HepG2 (cell line): ENCODE data around the gene ZNF655. TPM values are rescaled to one million over a fixed set of nuclear protein-coding genes. Genes with fewer than 3 reads are reported as not detected.

Source experiments
- AHDC1 ChIP-seq: sonication (generic); formaldehyde crosslinking; IDR thresholded peaks from 2 replicates; pipeline ENCODE4 v1.5.1; 2020; ENCODE audit warnings: mild to moderate bottlenecking, missing genetic modification reagents, borderline replicate concordance
- FOSL2 ChIP-seq: sonication (generic); formaldehyde crosslinking; IDR thresholded peaks from 2 replicates; pipeline ENCODE4 v1.4.0; 2020; ENCODE audit warnings: missing genetic modification reagents
- GABPB1 ChIP-seq: IDR thresholded peaks from 2 replicates; pipeline ENCODE4 v1.6.1; 2016; ENCODE audit warnings: mild to moderate bottlenecking, missing genetic modification reagents, moderate library complexity, missing compliant biosample characterization
- GATAD2A ChIP-seq: IDR thresholded peaks from 2 replicates; pipeline ENCODE4 v1.6.1; 2016
- HMGA1 ChIP-seq: sonication (generic); formaldehyde crosslinking; conservative IDR thresholded peaks from 2 replicates; pipeline ENCODE4 v1.4.0; 2020; ENCODE audit warnings: missing genetic modification reagents
- HNF4A ChIP-seq: sonication (generic); formaldehyde crosslinking; IDR thresholded peaks from 2 replicates; pipeline ENCODE4 v1.4.0; 2020; ENCODE audit warnings: missing genetic modification reagents
- HNF4G ChIP-seq, 2 experiments: sonication (generic) in 1 of 2; formaldehyde crosslinking in 1 of 2; IDR thresholded peaks; 2 replicates each; pipeline versions ENCODE4 v1.4.0 to v1.6.1; 2011 to 2020; ENCODE audit warnings: borderline replicate concordance in 2 of 2, low read depth in 2 of 2, mild to moderate bottlenecking in 2 of 2, low read length in 1 of 2, missing genetic modification reagents in 1 of 2, moderate library complexity in 1 of 2
- PATZ1 ChIP-seq: sonication (generic); formaldehyde crosslinking; IDR thresholded peaks from 2 replicates; pipeline ENCODE4 v1.4.0; 2020; ENCODE audit warnings: missing genetic modification reagents
- SALL1 ChIP-seq: sonication (generic); formaldehyde crosslinking; IDR thresholded peaks from 2 replicates; pipeline ENCODE4 v1.8.0; 2022; ENCODE audit warnings: mild to moderate bottlenecking, missing genetic modification reagents
- SPEN ChIP-seq: sonication (generic); formaldehyde crosslinking; IDR thresholded peaks from 2 replicates; pipeline ENCODE4 v1.5.1; 2020; ENCODE audit warnings: low read depth, mild to moderate bottlenecking, missing genetic modification reagents
- TARDBP ChIP-seq: sonication (generic); formaldehyde crosslinking; IDR thresholded peaks from 2 replicates; pipeline ENCODE4 v1.8.0; 2022; ENCODE audit warnings: mild to moderate bottlenecking, missing genetic modification reagents
- TFAP4 ChIP-seq: sonication (generic); IDR thresholded peaks from 2 replicates; pipeline ENCODE4 v1.6.1; 2016; ENCODE audit warnings: low read depth, borderline replicate concordance
- ZHX2 ChIP-seq, 2 experiments: sonication (generic) in 1 of 2; formaldehyde crosslinking in 1 of 2; IDR thresholded peaks; 2 replicates each; pipeline versions ENCODE4 v1.6.1 to v1.9.0; 2014 to 2022; ENCODE audit warnings: antibody characterized with exemption in 1 of 2, borderline replicate concordance in 1 of 2, inconsistent platforms in 1 of 2, low read depth in 1 of 2, missing genetic modification reagents in 1 of 2
- ZNF430 ChIP-seq: sonication (generic); formaldehyde crosslinking; IDR thresholded peaks from 2 replicates; pipeline ENCODE4 v1.9.0; 2021; ENCODE audit warnings: mild to moderate bottlenecking, missing genetic modification reagents
- polyA plus RNA-seq, 8 experiments: library from polyadenylated mRNA; depleted of rRNA in 3 of 8; stranded (reverse) in 7 of 8; unstranded in 1 of 8; fragments of >200 nt; fragmentation: Illumina TruSeq in 4 of 8; extraction: Trizol in 4 of 8; gene quantifications; 2 replicates each; pipeline versions ENCODE4 v1.2.1 to v1.2.3, GENCODE V29; 2011 to 2016; ENCODE audit warnings: low read depth in 4 of 8, missing spikeins in 1 of 8, mixed read lengths in 1 of 8; ENCODE audit not compliant: insufficient read depth in 1 of 8
- total RNA-seq, 5 experiments: library from RNA; depleted of rRNA; stranded (reverse); fragments of >200 nt; fragmentation: Illumina TruSeq; extraction: Trizol; gene quantifications; 2 replicates each; pipeline ENCODE4 v1.2.3, GENCODE V29; 2016; ENCODE audit warnings: low read depth in 1 of 5

The ZNF655 gene
- total and polyA plus RNA-seq, 2 of the 13 experiments (the other 11 are each of a cell fraction or from before 2014, with no cell fraction given) = 53.4 to 75.6 TPM

GRCh38 chr7:99606531-99606930 is 48.1 kb downstream of the ZNF655 start (continued):
- TF ChIP-seq TFAP4 (peak; percentile 1; the same call in 1 of the 2 replicates), ZHX2 (IDR thresholded peaks at IDR 0.05; ENCODE audit: low read depth) (peak; percentile 15; the same call in 1 of the 2 replicates), ZHX2 (CRISPR knock-in tag; IDR thresholded peaks at IDR 0.05; ENCODE audit: borderline replicate concordance) (no peak), PATZ1 (peak; percentile 64; the same call in 1 of the 2 replicates), ZNF430 (0 out of 2 replicates have a peak, but pooled peaks have one; percentile 19), GATAD2A (CRISPR knock-in tag) (0 out of 2 replicates have a peak, but pooled peaks have one; percentile 17), HNF4A (CRISPR knock-in tag) (peak; percentile 69), SPEN (peak; percentile 29; the same call in 1 of the 2 replicates), AHDC1 (CRISPR knock-in tag) (no peak), SALL1 (CRISPR knock-in tag) (peak; percentile 65), HMGA1 (CRISPR knock-in tag) (no peak), GABPB1 (CRISPR knock-in tag) (peak; percentile 26; the same call in 1 of the 2 replicates), FOSL2 (CRISPR knock-in tag) (0 out of 2 replicates have a peak, but pooled peaks have one; percentile 21), HNF4G (IDR thresholded peaks at IDR 0.05; ENCODE audit: borderline replicate concordance, low read depth, low read length) (peak; percentile 55), HNF4G (CRISPR knock-in tag; IDR thresholded peaks at IDR 0.05; ENCODE audit: borderline replicate concordance, low read depth) (no peak; the same call in 1 of the 2 replicates), TARDBP (CRISPR knock-in tag) (peak; percentile 20; the same call in 1 of the 2 replicates)
